ENCODE results near the gene CHST8.

CHST8 gene

DNA sequence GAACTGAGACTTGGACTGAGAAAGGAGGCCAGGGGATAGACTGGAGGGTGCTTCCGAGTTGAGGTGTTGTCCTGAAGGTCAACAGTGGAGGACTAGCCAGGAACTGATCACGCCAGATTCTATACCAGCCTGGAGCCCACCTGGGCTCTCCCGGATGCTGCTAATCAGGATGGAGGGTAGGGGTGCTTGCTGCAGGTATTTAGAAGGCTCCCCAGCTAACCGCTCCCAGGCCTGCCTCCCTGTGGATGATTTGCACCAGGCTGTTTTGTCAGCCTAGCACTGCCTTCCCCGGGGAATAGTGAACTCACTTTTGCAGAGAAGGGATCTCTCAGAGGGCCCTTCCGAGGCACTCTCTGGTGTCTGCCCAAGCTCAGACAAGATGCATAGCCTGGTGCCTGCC, 114.4 kb downstream of the CHST8 start:
- TF ChIP-seq, protein P1, sequence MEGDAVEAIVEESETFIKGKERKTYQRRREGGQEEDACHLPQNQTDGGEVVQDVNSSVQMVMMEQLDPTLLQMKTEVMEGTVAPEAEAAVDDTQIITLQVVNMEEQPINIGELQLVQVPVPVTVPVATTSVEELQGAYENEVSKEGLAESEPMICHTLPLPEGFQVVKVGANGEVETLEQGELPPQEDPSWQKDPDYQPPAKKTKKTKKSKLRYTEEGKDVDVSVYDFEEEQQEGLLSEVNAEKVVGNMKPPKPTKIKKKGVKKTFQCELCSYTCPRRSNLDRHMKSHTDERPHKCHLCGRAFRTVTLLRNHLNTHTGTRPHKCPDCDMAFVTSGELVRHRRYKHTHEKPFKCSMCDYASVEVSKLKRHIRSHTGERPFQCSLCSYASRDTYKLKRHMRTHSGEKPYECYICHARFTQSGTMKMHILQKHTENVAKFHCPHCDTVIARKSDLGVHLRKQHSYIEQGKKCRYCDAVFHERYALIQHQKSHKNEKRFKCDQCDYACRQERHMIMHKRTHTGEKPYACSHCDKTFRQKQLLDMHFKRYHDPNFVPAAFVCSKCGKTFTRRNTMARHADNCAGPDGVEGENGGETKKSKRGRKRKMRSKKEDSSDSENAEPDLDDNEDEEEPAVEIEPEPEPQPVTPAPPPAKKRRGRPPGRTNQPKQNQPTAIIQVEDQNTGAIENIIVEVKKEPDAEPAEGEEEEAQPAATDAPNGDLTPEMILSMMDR (IDR thresholded peaks at IDR 0.05; ENCODE audit: low read depth, low read length, missing control alignments) = no peak
- DNase-seq (ENCODE audit: low read depth) = no peak
- no peak overlapping the region for H3K4me3 ChIP-seq (ENCODE audit: low read depth, low read length)

DNA sequence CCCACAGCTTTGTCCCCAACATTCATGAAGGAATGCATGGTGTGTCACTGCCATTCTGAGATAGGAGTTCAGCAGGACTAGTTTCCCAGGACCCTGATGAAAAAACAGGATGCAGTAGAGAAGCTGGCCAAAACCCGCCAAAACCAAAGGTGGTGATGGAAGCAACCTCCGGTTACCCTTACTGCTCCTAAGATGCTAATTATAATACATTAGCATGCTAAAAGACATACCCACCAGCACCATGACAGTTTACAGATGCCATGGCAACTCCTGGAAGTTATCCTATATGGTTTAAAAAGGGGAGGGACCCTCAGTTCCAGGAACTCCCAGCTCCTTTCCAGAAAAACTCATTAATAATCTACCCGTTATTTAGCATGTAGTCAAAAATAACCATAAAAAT, 115.0 kb downstream of the CHST8 start:
- TF ChIP-seq, protein P1 (IDR thresholded peaks at IDR 0.05; ENCODE audit: low read depth, low read length, missing control alignments) = no peak
- DNase-seq (ENCODE audit: low read depth) = no peak
- H3K4me3 ChIP-seq (ENCODE audit: low read depth, low read length) = no peak overlapping the region

DNA sequence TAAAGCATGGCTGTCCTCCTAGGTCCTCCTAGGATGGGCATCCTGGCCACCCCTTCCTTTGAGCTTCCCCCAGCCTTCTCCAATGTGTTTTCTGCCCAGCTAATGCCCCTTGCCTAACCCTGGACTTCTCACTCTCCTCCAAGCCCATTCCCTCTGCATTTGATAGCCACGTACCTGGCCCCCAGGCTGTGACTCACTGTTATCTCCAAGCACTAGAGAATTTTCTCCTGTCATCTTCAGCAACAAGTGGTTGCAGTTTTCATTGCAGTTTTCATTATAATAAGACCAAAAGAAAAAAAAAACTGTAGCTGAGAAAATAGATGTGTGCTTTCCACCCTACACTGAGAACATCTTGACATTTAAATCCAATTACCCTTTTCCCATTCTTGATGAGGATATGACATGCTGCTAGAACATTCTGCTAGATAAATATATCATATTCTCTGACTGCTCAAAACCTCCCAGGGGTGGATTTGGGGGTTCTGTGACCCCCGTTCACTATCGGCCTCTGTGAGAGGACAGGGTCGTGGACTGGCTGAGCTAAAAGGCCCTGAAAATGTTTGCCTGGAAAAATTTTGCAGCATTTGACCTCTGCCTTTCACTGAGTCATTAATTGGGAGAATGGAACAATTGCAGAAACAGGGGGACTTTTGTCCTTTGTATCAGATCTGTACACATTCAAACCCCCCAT, 116.1 kb downstream of the CHST8 start:
- DNase-seq (ENCODE audit: low read depth) = no peak
- no peak overlapping the region for H3K4me3 ChIP-seq (ENCODE audit: low read depth, low read length)
- TF ChIP-seq, protein P1 (IDR thresholded peaks at IDR 0.05; ENCODE audit: low read depth, low read length, missing control alignments) = no peak

DNA sequence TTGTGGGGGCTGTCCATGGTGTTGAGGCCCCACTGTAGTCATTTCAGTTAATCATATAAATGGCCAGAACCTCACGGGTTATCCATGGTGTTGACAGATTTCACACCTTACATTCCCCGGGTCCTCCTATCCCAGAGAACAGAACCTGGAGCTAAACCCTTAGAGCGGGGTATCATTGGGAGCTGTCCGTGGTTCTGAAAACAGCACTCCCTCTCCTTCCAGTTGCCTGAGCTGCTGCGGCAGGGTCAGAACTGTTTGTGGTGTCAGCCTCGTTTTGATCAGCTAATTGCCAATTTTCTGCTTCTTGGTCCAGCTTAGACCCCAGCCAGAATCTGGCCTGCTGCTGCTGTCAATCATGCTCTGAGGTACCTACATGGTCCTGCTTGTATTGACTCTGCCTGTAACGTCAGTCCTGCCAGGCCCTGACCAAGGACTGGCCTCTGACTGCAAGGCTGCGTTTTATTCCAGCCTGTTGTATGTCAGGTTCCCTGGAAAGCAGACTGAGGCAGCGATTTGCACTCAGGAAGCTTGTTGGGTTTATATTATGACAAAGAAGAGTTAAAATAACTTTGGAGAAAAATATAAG, 119.2 kb downstream of the CHST8 start:
- no peak overlapping the region for H3K4me3 ChIP-seq (ENCODE audit: low read depth, low read length)
- DNase-seq (ENCODE audit: low read depth) = no peak
- TF ChIP-seq, protein P1 (IDR thresholded peaks at IDR 0.05; ENCODE audit: low read depth, low read length, missing control alignments) = no peak

DNA sequence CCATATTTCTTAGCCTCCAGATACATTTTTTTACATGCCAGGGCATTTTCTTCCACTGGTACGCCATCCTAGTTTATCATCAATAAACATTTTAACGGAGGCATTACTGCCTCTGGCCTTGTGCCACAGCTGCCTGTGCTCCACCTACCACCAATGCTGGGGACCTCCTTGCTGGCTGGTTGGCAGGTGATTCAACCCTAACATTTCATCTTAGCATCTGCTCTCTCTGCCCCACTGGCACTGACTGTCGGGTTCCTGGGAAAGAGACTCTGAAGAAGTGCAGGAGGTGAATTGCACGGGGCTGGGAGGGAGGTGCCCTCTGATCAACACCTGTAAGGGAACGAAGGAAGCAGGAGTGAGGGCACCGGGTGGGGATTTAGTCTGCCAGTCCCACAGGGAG, 123.5 kb downstream of the CHST8 start:
- no peak for DNase-seq (ENCODE audit: low read depth)
- no peak overlapping the region for H3K4me3 ChIP-seq (ENCODE audit: low read depth, low read length)
- TF ChIP-seq, protein P1 (IDR thresholded peaks at IDR 0.05; ENCODE audit: low read depth, low read length, missing control alignments) = no peak

DNA sequence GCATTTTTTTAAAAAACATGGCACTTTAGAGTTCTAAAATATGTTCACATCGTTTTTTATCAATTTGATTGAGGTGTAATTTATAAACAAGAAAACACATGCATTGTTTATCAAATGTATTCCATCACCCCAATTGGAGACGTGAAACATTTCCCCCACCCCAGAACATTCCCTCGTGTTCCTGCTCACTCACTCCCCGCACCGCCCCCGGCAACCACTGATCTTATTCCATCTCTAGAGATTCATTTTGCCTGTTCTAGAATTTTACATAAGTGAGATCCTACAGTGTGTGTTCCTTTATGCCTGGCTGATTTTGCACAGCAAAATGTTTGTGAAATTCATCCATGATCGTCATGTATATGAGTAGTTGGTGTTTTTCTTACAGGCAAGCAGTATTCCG, 124.4 kb downstream of the CHST8 start:
- no peak overlapping the region for H3K4me3 ChIP-seq (ENCODE audit: low read depth, low read length)
- TF ChIP-seq, protein P1 (IDR thresholded peaks at IDR 0.05; ENCODE audit: low read depth, low read length, missing control alignments) = no peak

DNA sequence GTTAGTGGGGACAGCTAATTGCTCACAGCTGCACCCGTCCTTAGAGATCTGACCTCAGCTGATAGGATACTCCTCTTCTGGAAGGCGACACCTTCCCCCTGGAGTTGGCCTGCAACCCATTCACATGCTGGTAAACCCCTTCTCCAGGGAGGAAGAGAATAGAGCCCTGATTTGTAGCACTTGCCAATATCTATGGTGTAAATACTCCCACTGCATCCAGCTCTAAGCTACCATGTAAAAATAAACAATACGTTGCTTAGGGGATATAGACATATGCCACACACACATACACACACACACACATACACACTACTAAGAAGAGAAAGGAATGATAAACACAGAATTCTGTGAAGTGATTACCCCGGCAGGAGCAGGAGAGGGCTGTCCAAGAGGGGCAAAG, 125.5 kb downstream of the CHST8 start:
- TF ChIP-seq, protein P1 (IDR thresholded peaks at IDR 0.05; ENCODE audit: low read depth, low read length, missing control alignments) = no peak
- no peak overlapping the region for H3K4me3 ChIP-seq (ENCODE audit: low read depth, low read length)
- no peak for DNase-seq (ENCODE audit: low read depth)

More for the DNA sequence above, 124.4 kb downstream of the CHST8 start:
- DNase-seq (ENCODE audit: low read depth) = no peak
